Neural cell (in vitro differentiated cells): ENCODE data around the gene ASIC1. TPM values are rescaled to one million over a fixed set of nuclear protein-coding genes. Genes with fewer than 3 reads are reported as not detected.

ENCODE experiments used
- H2AFZ ChIP-seq: fragments of 200-600, 300-800 bp; sonication (generic), shearing (Covaris generic); 2 replicates; pipeline ENCODE4 v1.6.0; 2014; ENCODE audit warnings: low read depth, mild to moderate bottlenecking, antibody characterized with exemption, low read length, moderate library complexity
- H3F3A ChIP-seq: fragments of 200-600 bp; shearing (Covaris generic); 2 replicates; pipeline ENCODE4 v1.6.1; 2016; ENCODE audit warnings: mild to moderate bottlenecking, moderate library complexity, mixed read lengths, antibody characterized with exemption, low read length; ENCODE audit not compliant: insufficient read depth, poor library complexity, severe bottlenecking
- H3K27ac ChIP-seq: fragments of 200-600, 300-800 bp; sonication (generic), shearing (Covaris generic); 2 replicates; pipeline ENCODE4 v1.5.1; 2014; ENCODE audit warnings: mild to moderate bottlenecking, low read length, moderate library complexity
- H3K27me3 ChIP-seq: fragments of 300-800, 200-600 bp; sonication (generic), shearing (Covaris generic); 2 replicates; pipeline ENCODE4 v1.6.0; 2014; ENCODE audit warnings: mild to moderate bottlenecking, low read depth, low read length, moderate library complexity; ENCODE audit not compliant: insufficient read depth
- H3K36me3 ChIP-seq: fragments of 300-800, 200-600 bp; sonication (generic), shearing (Covaris generic); 2 replicates; pipeline ENCODE4 v1.5.1; 2014; ENCODE audit warnings: mild to moderate bottlenecking, antibody characterized with exemption, low read length, moderate library complexity; ENCODE audit not compliant: insufficient read depth
- H3K4me2 ChIP-seq: fragments of 300-800, 200-600 bp; sonication (generic), shearing (Covaris generic); 2 replicates; pipeline ENCODE4 v1.6.0; 2014; ENCODE audit warnings: mild to moderate bottlenecking, low read length
- H3K4me3 ChIP-seq: fragments of 300-800, 200-600 bp; sonication (generic), shearing (Covaris generic); 2 replicates; pipeline ENCODE4 v1.5.1; 2014; ENCODE audit warnings: mild to moderate bottlenecking, low read length, moderate library complexity
- H3K79me2 ChIP-seq: fragments of 200-600 bp; shearing (Covaris generic); replicated peaks from 2 replicates; pipeline ENCODE4 v1.6.0; 2014; ENCODE audit warnings: mild to moderate bottlenecking, low read length, moderate library complexity; ENCODE audit not compliant: insufficient read depth
- H3K9ac ChIP-seq: fragments of 300-800, 200-600 bp; sonication (generic), shearing (Covaris generic); 2 replicates; pipeline ENCODE4 v1.6.1; 2016; ENCODE audit warnings: mild to moderate bottlenecking, low read length, mixed read lengths
- H3K9me2 ChIP-seq: fragments of 200-600 bp; shearing (Covaris generic); 2 replicates; pipeline ENCODE4 v1.6.1; 2016; ENCODE audit warnings: mild to moderate bottlenecking, low read length, mixed read lengths; ENCODE audit not compliant: insufficient read depth
- H3K9me3 ChIP-seq: fragments of 200-600, 300-800 bp; sonication (generic), shearing (Covaris generic); 2 replicates; pipeline ENCODE4 v1.6.1; 2016; ENCODE audit warnings: mild to moderate bottlenecking, mixed run types, low read length, moderate library complexity, mixed read lengths
- H4K20me1 ChIP-seq: fragments of 200-600 bp; shearing (Covaris generic); 2 replicates; pipeline ENCODE4 v1.6.1; 2016; ENCODE audit warnings: mild to moderate bottlenecking, mixed run types; ENCODE audit not compliant: insufficient read depth
- EP300 ChIP-seq: fragments of 450-650 bp; conservative IDR thresholded peaks from 2 replicates; pipeline ENCODE4 v1.6.1; 2014; ENCODE audit warnings: antibody characterized with exemption, mild to moderate bottlenecking, moderate library complexity; ENCODE audit not compliant: poor library complexity, severe bottlenecking
- EZH2 ChIP-seq: fragments of 200-600, 300-800 bp; shearing (Covaris generic), sonication (generic); IDR thresholded peaks from 2 replicates; pipeline ENCODE4 v1.6.1; 2014; ENCODE audit warnings: antibody characterized with exemption, low read length, borderline replicate concordance, mild to moderate bottlenecking; ENCODE audit not compliant: insufficient read depth, poor library complexity, severe bottlenecking
- MXI1 ChIP-seq: fragments of 450-650 bp; conservative IDR thresholded peaks from 2 replicates; pipeline ENCODE4 v1.6.1; 2014; ENCODE audit warnings: antibody characterized with exemption, mild to moderate bottlenecking; ENCODE audit not compliant: poor library complexity, severe bottlenecking
- POLR2AphosphoS5 ChIP-seq: IDR thresholded peaks from 2 replicates; pipeline ENCODE4 v1.6.1; 2012
- RAD21 ChIP-seq: fragments of 450-650 bp; conservative IDR thresholded peaks from 2 replicates; pipeline ENCODE4 v1.6.1; 2014; ENCODE audit warnings: antibody characterized with exemption, mild to moderate bottlenecking, moderate library complexity
- SMC3 ChIP-seq: fragments of 450-650 bp; conservative IDR thresholded peaks from 2 replicates; pipeline ENCODE4 v1.6.1; 2014; ENCODE audit warnings: antibody characterized with exemption, mild to moderate bottlenecking, moderate library complexity; ENCODE audit not compliant: poor library complexity
- TAF1 ChIP-seq: IDR thresholded peaks from 2 replicates; pipeline ENCODE4 v1.6.1; 2012; ENCODE audit warnings: low read depth
- polyA plus RNA-seq: library from polyadenylated mRNA; depleted of rRNA; stranded (reverse); fragments of >200 nt; gene quantifications from 2 replicates; pipeline ENCODE4 v1.2.3, GENCODE V29; 2014
- TF ChIP-seq, protein P1 (sequence below): IDR thresholded peaks from 2 replicates; pipeline ENCODE4 v1.6.1; 2012; ENCODE audit warnings: borderline replicate concordance
- TF ChIP-seq, protein P2 (sequence below): fragments of 450-650 bp; IDR thresholded peaks from 2 replicates; pipeline ENCODE4 v1.5.1; 2014; ENCODE audit warnings: antibody characterized with exemption, mild to moderate bottlenecking, moderate library complexity; ENCODE audit not compliant: poor library complexity, severe bottlenecking

ASIC1 gene
- polyA plus RNA-seq, 1 donor from 2014 or later, result 8.0 TPM

DNA sequence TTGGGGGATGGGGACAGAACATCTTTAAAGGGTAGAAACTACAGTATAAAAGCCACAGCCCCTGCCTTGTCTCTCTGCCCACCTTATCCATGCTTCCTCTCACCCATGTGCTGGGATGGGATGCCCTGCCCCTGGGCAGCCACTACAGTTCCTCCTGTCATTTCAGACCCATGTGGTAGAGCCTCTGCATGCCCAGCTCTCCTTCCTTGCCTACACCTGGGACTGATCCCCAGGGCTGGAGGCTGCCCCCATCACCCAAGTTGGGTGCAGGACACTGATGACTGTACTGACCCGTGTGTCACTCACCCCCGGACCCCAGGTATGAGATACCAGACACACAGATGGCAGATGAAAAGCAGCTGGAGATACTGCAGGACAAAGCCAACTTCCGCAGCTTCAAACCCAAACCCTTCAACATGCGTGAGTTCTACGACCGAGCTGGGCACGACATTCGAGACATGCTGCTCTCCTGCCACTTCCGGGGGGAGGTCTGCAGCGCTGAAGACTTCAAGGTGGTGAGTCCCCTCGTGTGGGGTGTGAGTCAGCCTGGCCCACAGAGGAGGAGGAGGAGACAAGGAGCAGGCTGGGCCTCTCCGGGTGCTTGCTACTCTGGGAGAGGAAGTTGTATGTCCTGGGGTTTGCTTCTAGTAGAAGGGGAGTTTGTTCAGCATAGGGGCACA, 2.2 kb downstream of the ASIC1 start:
- H3K27me3 ChIP-seq, result no peaks in the 10 kb centered on the region
- H3K9ac ChIP-seq, result no peak overlapping the region
- no peak overlapping the region for H3K4me2 ChIP-seq
- H3K9me2 ChIP-seq, result no peaks in the 10 kb centered on the region
- no peak overlapping the region for H2AFZ ChIP-seq
- no peaks in the 10 kb centered on the region for H3K79me2 ChIP-seq
- no peaks in the 10 kb centered on the region for H4K20me1 ChIP-seq
- TF ChIP-seq EP300 (no peak), EZH2 (no peak), RAD21 (no peak), TAF1 (no peak), SMC3 (no peak), MXI1 (no peak), POLR2AphosphoS5 (no peak)
- TF ChIP-seq, protein P1, sequence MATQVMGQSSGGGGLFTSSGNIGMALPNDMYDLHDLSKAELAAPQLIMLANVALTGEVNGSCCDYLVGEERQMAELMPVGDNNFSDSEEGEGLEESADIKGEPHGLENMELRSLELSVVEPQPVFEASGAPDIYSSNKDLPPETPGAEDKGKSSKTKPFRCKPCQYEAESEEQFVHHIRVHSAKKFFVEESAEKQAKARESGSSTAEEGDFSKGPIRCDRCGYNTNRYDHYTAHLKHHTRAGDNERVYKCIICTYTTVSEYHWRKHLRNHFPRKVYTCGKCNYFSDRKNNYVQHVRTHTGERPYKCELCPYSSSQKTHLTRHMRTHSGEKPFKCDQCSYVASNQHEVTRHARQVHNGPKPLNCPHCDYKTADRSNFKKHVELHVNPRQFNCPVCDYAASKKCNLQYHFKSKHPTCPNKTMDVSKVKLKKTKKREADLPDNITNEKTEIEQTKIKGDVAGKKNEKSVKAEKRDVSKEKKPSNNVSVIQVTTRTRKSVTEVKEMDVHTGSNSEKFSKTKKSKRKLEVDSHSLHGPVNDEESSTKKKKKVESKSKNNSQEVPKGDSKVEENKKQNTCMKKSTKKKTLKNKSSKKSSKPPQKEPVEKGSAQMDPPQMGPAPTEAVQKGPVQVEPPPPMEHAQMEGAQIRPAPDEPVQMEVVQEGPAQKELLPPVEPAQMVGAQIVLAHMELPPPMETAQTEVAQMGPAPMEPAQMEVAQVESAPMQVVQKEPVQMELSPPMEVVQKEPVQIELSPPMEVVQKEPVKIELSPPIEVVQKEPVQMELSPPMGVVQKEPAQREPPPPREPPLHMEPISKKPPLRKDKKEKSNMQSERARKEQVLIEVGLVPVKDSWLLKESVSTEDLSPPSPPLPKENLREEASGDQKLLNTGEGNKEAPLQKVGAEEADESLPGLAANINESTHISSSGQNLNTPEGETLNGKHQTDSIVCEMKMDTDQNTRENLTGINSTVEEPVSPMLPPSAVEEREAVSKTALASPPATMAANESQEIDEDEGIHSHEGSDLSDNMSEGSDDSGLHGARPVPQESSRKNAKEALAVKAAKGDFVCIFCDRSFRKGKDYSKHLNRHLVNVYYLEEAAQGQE, result no peak
- TF ChIP-seq, protein P2, sequence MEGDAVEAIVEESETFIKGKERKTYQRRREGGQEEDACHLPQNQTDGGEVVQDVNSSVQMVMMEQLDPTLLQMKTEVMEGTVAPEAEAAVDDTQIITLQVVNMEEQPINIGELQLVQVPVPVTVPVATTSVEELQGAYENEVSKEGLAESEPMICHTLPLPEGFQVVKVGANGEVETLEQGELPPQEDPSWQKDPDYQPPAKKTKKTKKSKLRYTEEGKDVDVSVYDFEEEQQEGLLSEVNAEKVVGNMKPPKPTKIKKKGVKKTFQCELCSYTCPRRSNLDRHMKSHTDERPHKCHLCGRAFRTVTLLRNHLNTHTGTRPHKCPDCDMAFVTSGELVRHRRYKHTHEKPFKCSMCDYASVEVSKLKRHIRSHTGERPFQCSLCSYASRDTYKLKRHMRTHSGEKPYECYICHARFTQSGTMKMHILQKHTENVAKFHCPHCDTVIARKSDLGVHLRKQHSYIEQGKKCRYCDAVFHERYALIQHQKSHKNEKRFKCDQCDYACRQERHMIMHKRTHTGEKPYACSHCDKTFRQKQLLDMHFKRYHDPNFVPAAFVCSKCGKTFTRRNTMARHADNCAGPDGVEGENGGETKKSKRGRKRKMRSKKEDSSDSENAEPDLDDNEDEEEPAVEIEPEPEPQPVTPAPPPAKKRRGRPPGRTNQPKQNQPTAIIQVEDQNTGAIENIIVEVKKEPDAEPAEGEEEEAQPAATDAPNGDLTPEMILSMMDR, result no peak
- H3K4me3 ChIP-seq, result no peak overlapping the region
- H3K27ac ChIP-seq, result no peak overlapping the region
- no peaks in the 10 kb centered on the region for H3K36me3 ChIP-seq
- no peaks in the 10 kb centered on the region for H3K9me3 ChIP-seq
- H3F3A ChIP-seq, result no peaks in the 10 kb centered on the region

DNA sequence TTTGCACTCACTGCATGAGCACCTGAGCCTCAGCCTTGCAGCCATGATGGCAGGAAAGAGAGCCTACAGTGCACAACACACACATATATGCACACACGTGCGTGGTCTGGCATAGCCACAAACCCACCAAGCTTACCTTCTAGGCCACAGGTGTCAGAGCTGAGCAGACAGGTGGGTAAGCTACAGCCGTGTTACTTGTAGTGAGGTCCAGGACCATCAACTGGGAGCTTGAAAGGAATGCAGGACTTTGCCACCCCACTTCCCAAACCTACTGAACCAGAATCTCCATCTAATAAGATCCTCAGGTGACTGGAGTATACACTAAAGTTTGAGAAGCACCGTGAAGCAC, 2.7 kb downstream of the ASIC1 start:
- no peaks in the 10 kb centered on the region for H3K27me3 ChIP-seq

More for the DNA sequence above, 2.7 kb downstream of the ASIC1 start:
- H3K9me2 ChIP-seq, result no peaks in the 10 kb centered on the region
- H3K79me2 ChIP-seq, result no peaks in the 10 kb centered on the region
- TF ChIP-seq, protein P2, result no peak
- no peaks in the 10 kb centered on the region for H3K36me3 ChIP-seq
- no peaks in the 10 kb centered on the region for H3F3A ChIP-seq
- H3K4me2 ChIP-seq, result no peak overlapping the region
- no peaks in the 10 kb centered on the region for H4K20me1 ChIP-seq
- no peak overlapping the region for H3K27ac ChIP-seq
- no peaks in the 10 kb centered on the region for H3K9me3 ChIP-seq
- no peak overlapping the region for H3K9ac ChIP-seq
- H2AFZ ChIP-seq, result no peak overlapping the region
- H3K4me3 ChIP-seq, result no peak overlapping the region
